ENCODE measurements around the gene IKBKE. TPM values are rescaled to one million over a fixed set of nuclear protein-coding genes. Genes with fewer than 3 reads are reported as not detected.
A peak's percentile ranks its signal among the peaks of the same experiment; 100 is the strongest.

IKBKE gene
- polyA plus RNA-seq, 4 donors, result 3.1 to 6.1 (median 4.8) TPM

DNA sequence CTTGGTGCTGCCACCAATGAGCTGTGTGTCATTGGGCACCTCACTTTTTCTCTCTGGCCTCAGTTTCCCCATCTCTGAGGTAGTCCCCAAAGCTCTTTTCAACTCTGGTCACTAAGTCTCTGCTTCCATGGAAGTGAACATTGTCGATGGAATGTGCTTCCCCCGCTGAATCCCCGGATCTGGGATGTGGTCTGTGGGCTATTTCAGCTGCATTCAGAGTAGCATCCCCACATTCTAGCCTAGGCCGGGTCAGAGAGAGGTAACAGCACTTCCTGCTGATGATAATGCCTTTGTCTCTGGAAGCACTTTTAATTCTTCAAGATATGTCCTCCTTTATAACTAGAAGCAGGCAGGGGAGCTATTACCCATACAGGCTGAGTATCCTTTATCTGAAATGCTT lies 66.9 kb downstream of the IKBKE start:
- no peak for DNase-seq (ENCODE audit: low read depth in 4 of 4, low spot score in 3 of 4)

GRCh38 chr1:206538086-206538770 lies 68.0 kb downstream of the IKBKE start:
- DNase-seq (ENCODE audit: low read depth in 4 of 4, low spot score in 3 of 4), result no peak

DNA sequence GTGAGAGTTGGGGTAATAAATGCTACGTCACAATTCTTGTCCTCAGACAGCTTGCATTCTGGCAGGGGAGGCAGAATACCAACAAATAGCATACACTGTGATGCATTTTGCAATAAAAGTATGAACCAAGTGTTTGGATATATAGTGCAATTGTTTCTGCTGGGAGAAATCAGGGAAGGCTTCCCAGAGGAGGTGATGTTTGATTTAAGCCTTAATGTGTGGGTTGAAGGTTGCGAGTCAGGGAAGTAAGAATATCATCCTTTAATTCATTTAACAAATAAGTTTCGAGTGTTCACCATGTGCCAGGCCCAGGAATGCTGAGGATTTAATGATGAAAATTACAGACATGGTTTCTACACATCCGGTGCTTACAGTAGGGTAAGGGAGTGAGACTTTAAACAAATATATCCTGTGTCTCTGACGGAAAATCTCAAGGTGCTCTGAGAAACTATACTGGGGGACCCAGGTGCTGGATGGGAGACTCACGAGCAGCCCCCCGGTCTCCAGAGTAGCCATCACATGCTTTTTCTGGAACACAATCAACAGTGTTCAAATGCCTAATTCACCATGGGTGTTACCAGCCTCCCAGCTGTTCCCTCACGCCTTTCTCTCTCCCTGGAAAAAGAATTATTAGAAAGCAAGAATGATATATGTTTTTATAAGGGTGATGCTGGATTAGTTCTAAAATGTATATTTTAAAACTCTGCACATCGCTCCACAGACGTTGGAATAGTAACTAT lies 68.8 kb downstream of the IKBKE start:
- no peak for DNase-seq (ENCODE audit: low read depth in 4 of 4, low spot score in 3 of 4)

- DNase-seq (ENCODE audit: low read depth in 4 of 4, low spot score in 3 of 4), result no peak
Observed at GRCh38 chr1:206540044-206540780, 69.9 kb downstream of the IKBKE start.

GRCh38 chr1:206541236-206541833 lies 71.1 kb downstream of the IKBKE start:
- no peak for DNase-seq (ENCODE audit: low read depth in 4 of 4, low spot score in 3 of 4)

DNA sequence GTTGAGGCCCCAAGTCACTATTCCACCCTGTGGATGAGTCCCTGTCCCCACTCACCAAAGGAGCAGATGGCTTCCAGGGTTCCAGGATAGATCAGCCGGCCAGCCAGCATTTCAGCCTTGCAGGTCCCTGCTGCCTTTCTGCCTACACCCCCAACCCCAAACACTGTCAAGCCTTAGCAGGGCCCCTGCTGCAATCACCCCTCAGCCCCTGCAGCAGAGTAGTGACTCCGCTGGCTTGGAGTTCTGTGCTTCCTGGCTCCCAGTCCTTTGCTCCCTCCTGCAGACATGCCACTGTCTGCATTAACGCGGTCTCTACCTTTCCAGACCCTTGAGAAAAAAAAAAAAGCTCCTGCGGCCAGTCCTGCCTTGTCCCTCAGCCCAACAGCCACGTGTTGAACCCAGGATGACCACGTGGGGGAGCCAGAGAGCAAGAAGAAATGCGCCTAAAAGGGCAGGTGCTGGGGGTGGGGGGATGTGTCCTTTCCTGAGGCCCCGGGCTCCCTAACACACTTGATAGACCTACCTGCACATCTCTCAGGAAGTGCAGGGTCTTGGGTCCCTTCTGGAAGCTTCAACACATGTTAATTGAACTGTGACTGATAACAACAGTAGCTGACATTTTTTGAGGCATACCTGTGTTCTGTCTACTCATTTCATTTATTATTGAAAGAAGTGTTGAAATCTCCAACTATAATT lies 74.4 kb downstream of the IKBKE start:
- peak in 3 of 4 donors; percentile 41 to 59 (median 54) for DNase-seq (ENCODE audit: low read depth in 4 of 4, low spot score in 3 of 4)

DNA sequence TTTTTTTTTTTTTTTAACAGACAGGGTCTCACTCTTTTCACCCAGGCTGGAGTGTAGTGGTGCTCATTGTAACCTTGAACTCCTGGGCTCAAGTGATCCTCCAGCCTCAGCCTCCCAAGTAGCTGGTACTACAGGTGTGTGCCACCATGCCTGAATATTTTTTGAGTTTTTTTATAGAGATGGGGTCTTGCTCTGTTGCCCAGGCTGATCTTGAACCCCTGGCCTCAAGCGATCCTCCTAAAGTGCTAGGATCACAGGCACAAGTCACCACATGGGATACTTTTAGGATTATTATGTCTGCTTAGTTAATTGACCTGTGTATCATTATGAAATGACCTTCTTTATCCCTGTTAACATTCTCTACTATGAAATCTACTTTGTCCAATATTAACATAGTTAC lies 75.1 kb downstream of the IKBKE start:
- DNase-seq (ENCODE audit: low read depth in 4 of 4, low spot score in 3 of 4), result no peak

Other genes with a start within 250 kb of the IKBKE start
- gene RASSF5, start 37.1 kb downstream of the IKBKE start, polyA plus RNA-seq (ENCODE audit: insufficient read length in 4 of 4), result 1 to 10 TPM; 5.0 to 6.4 (median 5.2) TPM
- gene EIF2D, start 142.0 kb downstream of the IKBKE start, polyA plus RNA-seq (ENCODE audit: insufficient read length in 4 of 4), result 10 to 100 TPM; 67.7 to 83.8 (median 82.6) TPM
- 1 to 10 TPM; 5.9 to 8.7 (median 8.3) TPM for gene DYRK3, start 165.1 kb downstream of the IKBKE start, polyA plus RNA-seq (ENCODE audit: insufficient read length in 4 of 4)
- gene MAPKAPK2, start 214.4 kb downstream of the IKBKE start, polyA plus RNA-seq (ENCODE audit: insufficient read length in 4 of 4), result 10 to 100 TPM; 50.3 to 81.1 (median 75.9) TPM